ENCODE results near the gene PARD3. TPM values are rescaled to one million over a fixed set of nuclear protein-coding genes. Genes with fewer than 3 reads are reported as not detected.

Gene PARD3
- total RNA-seq, 6 experiments from 2014 or later, result 19.1 to 27.8 (median 22.0) TPM

GRCh38 chr10:34193931-34194626, 621.0 kb downstream of the PARD3 start:
- no peak for DNase-seq
- 52% methylated on average over 7 of the region's 7 CpGs for WGBS (ENCODE audit: insufficient coverage, low coverage, low lambda C conversion rate, missing lambda C conversion rate)
- Histone ChIP-seq H3K4me1 (no peaks in the 10 kb centered on the region), H3K27me3 (no peaks in the 10 kb centered on the region), H3K4me3 (no peak overlapping the region), H3K9me3 (no peaks in the 10 kb centered on the region), H3K36me3 (no peaks in the 10 kb centered on the region), H3K27ac (no peak overlapping the region)
- ATAC-seq, result no peak
- TF ChIP-seq CTCF (IDR thresholded peaks at IDR 0.05), result no peak
- no peak for TF ChIP-seq POLR2A (IDR thresholded peaks at IDR 0.05)
- intact Hi-C loops (cut with DNase I), result no loop called here

- TF ChIP-seq POLR2A (IDR thresholded peaks at IDR 0.05) (no peak), CTCF (IDR thresholded peaks at IDR 0.05) (no peak)
- WGBS (ENCODE audit: insufficient coverage, low coverage, low lambda C conversion rate, missing lambda C conversion rate), result 69% methylated on average over 5 of the region's 5 CpGs
- no peaks in the 10 kb centered on the region for H3K36me3 ChIP-seq
- H3K27me3 ChIP-seq, result no peaks in the 10 kb centered on the region
- intact Hi-C loops (cut with DNase I), result no loop called here
- H3K9me3 ChIP-seq, result no peaks in the 10 kb centered on the region
- DNase-seq, result no peak
- no peak overlapping the region for H3K4me3 ChIP-seq
- no peak for ATAC-seq
- no peaks in the 10 kb centered on the region for H3K4me1 ChIP-seq
- no peak overlapping the region for H3K27ac ChIP-seq
Observed at GRCh38 chr10:34192646-34193045, 622.5 kb downstream of the PARD3 start.

- whole genome bisulfite sequencing (ENCODE audit: insufficient coverage, low coverage, low lambda C conversion rate, missing lambda C conversion rate), result 79% methylated on average over 2 of the region's 3 CpGs
- no peak for DNase-seq
Observed at GRCh38 chr10:34191406-34191805, 623.7 kb downstream of the PARD3 start.

GRCh38 chr10:34190580-34190979, 624.5 kb downstream of the PARD3 start:
- TF ChIP-seq POLR2A (IDR thresholded peaks at IDR 0.05), result no peak
- no peak for TF ChIP-seq CTCF (IDR thresholded peaks at IDR 0.05)
- H3K9me3 ChIP-seq, result no peaks in the 10 kb centered on the region
- H3K4me1 ChIP-seq, result peaks cover 0 to 8% (median 4%) of the 10 kb centered on the region in 4 donors
- ATAC-seq (no peak), DNase-seq (no peak)
- no peaks in the 10 kb centered on the region for H3K27me3 ChIP-seq
- H3K27ac ChIP-seq, result no peak overlapping the region
- H3K36me3 ChIP-seq, result no peaks in the 10 kb centered on the region
- intact Hi-C loops (cut with DNase I), result no loop called here
- H3K4me3 ChIP-seq, result no peak overlapping the region
- 86% methylated on average over 6 of the region's 7 CpGs for WGBS (ENCODE audit: insufficient coverage, low coverage, low lambda C conversion rate, missing lambda C conversion rate)

More at GRCh38 chr10:34191406-34191805, 623.7 kb downstream of the PARD3 start:
- TF ChIP-seq POLR2A (IDR thresholded peaks at IDR 0.05), result no peak
- TF ChIP-seq CTCF (IDR thresholded peaks at IDR 0.05), result no peak
- intact Hi-C loops (cut with DNase I), result no loop called here
- Histone ChIP-seq H3K36me3 (no peaks in the 10 kb centered on the region), H3K9me3 (no peaks in the 10 kb centered on the region), H3K4me1 (no peaks in the 10 kb centered on the region), H3K27ac (no peak overlapping the region), H3K27me3 (no peaks in the 10 kb centered on the region), H3K4me3 (no peak overlapping the region)
- ATAC-seq, result no peak
